HepG2 (cell line): Measurements from ENCODE around the gene RAP1A.

Experiments used
- FIP1L1 ChIP-seq: fragments of 200-400 bp; formaldehyde crosslinking; IDR thresholded peaks from 2 replicates; pipeline ENCODE4 v1.6.1; 2018; ENCODE audit warnings: low read depth, mild to moderate bottlenecking, low read length, moderate library complexity, borderline replicate concordance; ENCODE audit not compliant: insufficient read depth
- FOXO4 ChIP-seq: sonication (generic); formaldehyde crosslinking; conservative IDR thresholded peaks from 2 replicates; pipeline ENCODE4 v1.8.1; 2023; ENCODE audit warnings: missing genetic modification reagents
- KDM2A ChIP-seq: sonication (generic); formaldehyde crosslinking; IDR thresholded peaks from 2 replicates; pipeline ENCODE4 v1.4.0; 2020; ENCODE audit warnings: low read depth, missing genetic modification reagents, borderline replicate concordance
- MAX ChIP-seq: IDR thresholded peaks from 2 replicates; pipeline ENCODE4 v1.6.1; 2012; ENCODE audit warnings: inconsistent platforms
- ZBTB1 ChIP-seq: sonication (generic); formaldehyde crosslinking; IDR thresholded peaks from 2 replicates; pipeline ENCODE4 v1.4.0; 2020; ENCODE audit warnings: missing genetic modification reagents, borderline replicate concordance
- ZFY ChIP-seq: sonication (generic); formaldehyde crosslinking; IDR thresholded peaks from 2 replicates; pipeline ENCODE4 v1.4.0; 2020; ENCODE audit warnings: missing genetic modification reagents
- ZNF274 ChIP-seq: sonication (generic); formaldehyde crosslinking; IDR thresholded peaks from 2 replicates; pipeline ENCODE4 v1.5.1; 2020; ENCODE audit warnings: mild to moderate bottlenecking, missing genetic modification reagents
- ZNF430 ChIP-seq: sonication (generic); formaldehyde crosslinking; IDR thresholded peaks from 2 replicates; pipeline ENCODE4 v1.9.0; 2021; ENCODE audit warnings: mild to moderate bottlenecking, missing genetic modification reagents
- TF ChIP-seq, protein P1 (sequence below): sonication (generic); formaldehyde crosslinking; IDR thresholded peaks from 2 replicates; pipeline ENCODE4 v1.5.0; 2020; ENCODE audit warnings: missing genetic modification reagents
- TF ChIP-seq, protein P2 (sequence below): sonication (generic); formaldehyde crosslinking; IDR thresholded peaks from 2 replicates; pipeline ENCODE4 v1.5.0; 2020; ENCODE audit warnings: mild to moderate bottlenecking, missing genetic modification reagents, moderate library complexity

- TF ChIP-seq FIP1L1 = no peak
- no peak for TF ChIP-seq ZNF274 (CRISPR knock-in tag)
- TF ChIP-seq, protein P1, sequence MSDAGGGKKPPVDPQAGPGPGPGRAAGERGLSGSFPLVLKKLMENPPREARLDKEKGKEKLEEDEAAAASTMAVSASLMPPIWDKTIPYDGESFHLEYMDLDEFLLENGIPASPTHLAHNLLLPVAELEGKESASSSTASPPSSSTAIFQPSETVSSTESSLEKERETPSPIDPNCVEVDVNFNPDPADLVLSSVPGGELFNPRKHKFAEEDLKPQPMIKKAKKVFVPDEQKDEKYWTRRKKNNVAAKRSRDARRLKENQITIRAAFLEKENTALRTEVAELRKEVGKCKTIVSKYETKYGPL (CRISPR knock-in tag) = no peak
- TF ChIP-seq ZNF430 = no peak
- no peak for TF ChIP-seq KDM2A (CRISPR knock-in tag)
- no peak for TF ChIP-seq ZBTB1
- TF ChIP-seq, protein P2, sequence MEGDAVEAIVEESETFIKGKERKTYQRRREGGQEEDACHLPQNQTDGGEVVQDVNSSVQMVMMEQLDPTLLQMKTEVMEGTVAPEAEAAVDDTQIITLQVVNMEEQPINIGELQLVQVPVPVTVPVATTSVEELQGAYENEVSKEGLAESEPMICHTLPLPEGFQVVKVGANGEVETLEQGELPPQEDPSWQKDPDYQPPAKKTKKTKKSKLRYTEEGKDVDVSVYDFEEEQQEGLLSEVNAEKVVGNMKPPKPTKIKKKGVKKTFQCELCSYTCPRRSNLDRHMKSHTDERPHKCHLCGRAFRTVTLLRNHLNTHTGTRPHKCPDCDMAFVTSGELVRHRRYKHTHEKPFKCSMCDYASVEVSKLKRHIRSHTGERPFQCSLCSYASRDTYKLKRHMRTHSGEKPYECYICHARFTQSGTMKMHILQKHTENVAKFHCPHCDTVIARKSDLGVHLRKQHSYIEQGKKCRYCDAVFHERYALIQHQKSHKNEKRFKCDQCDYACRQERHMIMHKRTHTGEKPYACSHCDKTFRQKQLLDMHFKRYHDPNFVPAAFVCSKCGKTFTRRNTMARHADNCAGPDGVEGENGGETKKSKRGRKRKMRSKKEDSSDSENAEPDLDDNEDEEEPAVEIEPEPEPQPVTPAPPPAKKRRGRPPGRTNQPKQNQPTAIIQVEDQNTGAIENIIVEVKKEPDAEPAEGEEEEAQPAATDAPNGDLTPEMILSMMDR (CRISPR knock-in tag) = no peak
- TF ChIP-seq FOXO4 (CRISPR knock-in tag) = no peak
- TF ChIP-seq ZFY (CRISPR knock-in tag) = no peak
- no peak for TF ChIP-seq MAX
Observed at GRCh38 chr1:111649648-111650047, 30.1 kb downstream of the RAP1A start.
